Ishikawa (cell line): Measurements from ENCODE around the gene ZFR.

Source experiments
- CREB1 ChIP-seq: IDR thresholded peaks from 2 replicates; pipeline ENCODE4 v1.6.1; 2012; ENCODE audit warnings: low read depth
- EGR1 ChIP-seq: IDR thresholded peaks from 2 replicates; pipeline ENCODE4 v1.6.1; 2012
- EP300 ChIP-seq: IDR thresholded peaks from 2 replicates; pipeline ENCODE4 v1.6.1; 2012; ENCODE audit warnings: borderline replicate concordance
- MAX ChIP-seq: IDR thresholded peaks from 2 replicates; pipeline ENCODE4 v1.6.1; 2012
- RAD21 ChIP-seq: IDR thresholded peaks from 2 replicates; pipeline ENCODE4 v1.6.1; 2012; ENCODE audit warnings: low read depth
- REST ChIP-seq: IDR thresholded peaks from 2 replicates; pipeline ENCODE4 v1.6.1; 2012; ENCODE audit warnings: low read depth, mild to moderate bottlenecking
- TAF1 ChIP-seq: IDR thresholded peaks from 2 replicates; pipeline ENCODE4 v1.6.1; 2012; ENCODE audit warnings: low read depth, mild to moderate bottlenecking
- TCF12 ChIP-seq: IDR thresholded peaks from 2 replicates; pipeline ENCODE4 v1.6.1; 2012; ENCODE audit warnings: low read depth
- TEAD4 ChIP-seq: IDR thresholded peaks from 2 replicates; pipeline ENCODE4 v1.6.1; 2012
- YY1 ChIP-seq: IDR thresholded peaks from 2 replicates; pipeline ENCODE4 v1.6.1; 2012; ENCODE audit warnings: low read depth

- TF ChIP-seq EP300, result no peak
- no peak for TF ChIP-seq EGR1
- TF ChIP-seq YY1, result no peak
- TF ChIP-seq TEAD4, result no peak
- no peak for TF ChIP-seq RAD21
- no peak for TF ChIP-seq TCF12
- TF ChIP-seq REST, result peak; percentile 25; the same call in 1 of the 2 replicates
- TF ChIP-seq CREB1, result no peak
- TF ChIP-seq MAX, result no peak
- no peak for TF ChIP-seq TAF1
Measured at GRCh38 chr5:32390819-32391591, 53.5 kb downstream of the ZFR start.
